ENCODE measurements around the gene SLC25A29. TPM values are rescaled to one million over a fixed set of nuclear protein-coding genes. Genes with fewer than 3 reads are reported as not detected.

SLC25A29 gene
- total RNA-seq, 4 donors from 2014 or later: 29.7 to 72.2 (median 50.2) TPM

GRCh38 chr14:100274250-100274649 lies 32.0 kb downstream of the SLC25A29 start:
- DNase-seq (ENCODE audit: low spot score) (no peak), ATAC-seq (ENCODE audit: low FRiP score) (no peak)
- no peak for TF ChIP-seq CTCF (IDR thresholded peaks at IDR 0.05)

- ATAC-seq (ENCODE audit: low FRiP score) (no peak), DNase-seq (ENCODE audit: low spot score) (no peak)
- TF ChIP-seq CTCF (IDR thresholded peaks at IDR 0.05): no peak
These were observed 34.9 kb downstream of the SLC25A29 start for GRCh38 chr14:100271247-100271939.

DNA sequence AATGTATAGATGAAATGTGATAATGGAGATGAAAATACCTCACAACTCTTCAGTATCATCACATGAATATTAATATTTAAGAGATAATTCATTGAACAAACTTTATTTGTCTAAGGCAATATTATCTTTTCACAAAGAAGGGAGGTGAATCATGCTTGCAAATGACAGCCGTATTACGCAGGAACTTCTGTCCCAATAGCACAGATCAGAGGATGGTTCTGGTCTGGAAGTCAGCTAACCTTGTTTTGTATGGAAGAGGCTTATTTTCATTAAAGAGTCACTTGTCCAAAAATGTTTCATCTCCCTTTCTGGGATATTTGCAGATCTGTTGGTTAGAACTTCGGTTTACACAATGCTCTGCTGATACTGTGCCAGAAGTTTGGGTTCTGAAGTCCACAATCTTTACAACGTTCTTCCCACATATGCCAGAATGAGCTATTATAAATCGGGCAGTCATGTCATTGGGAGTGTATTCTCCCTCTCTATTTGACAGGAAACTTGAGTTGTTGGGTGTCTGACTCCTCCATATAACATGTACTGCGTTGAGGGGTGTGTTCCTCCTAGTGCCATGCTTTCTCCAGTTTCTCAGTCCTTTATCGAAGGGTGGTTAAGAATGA lies 37.5 kb downstream of the SLC25A29 start:
- no peak for ATAC-seq (ENCODE audit: low FRiP score)
- TF ChIP-seq CTCF (IDR thresholded peaks at IDR 0.05): no peak

GRCh38 chr14:100267990-100268389 lies 38.3 kb downstream of the SLC25A29 start:
- DNase-seq (ENCODE audit: low spot score) (no peak), ATAC-seq (ENCODE audit: low FRiP score) (no peak)
- no peak for TF ChIP-seq CTCF (IDR thresholded peaks at IDR 0.05)

More for the DNA sequence above, 37.5 kb downstream of the SLC25A29 start:
- no peak for DNase-seq (ENCODE audit: low spot score)

DNA sequence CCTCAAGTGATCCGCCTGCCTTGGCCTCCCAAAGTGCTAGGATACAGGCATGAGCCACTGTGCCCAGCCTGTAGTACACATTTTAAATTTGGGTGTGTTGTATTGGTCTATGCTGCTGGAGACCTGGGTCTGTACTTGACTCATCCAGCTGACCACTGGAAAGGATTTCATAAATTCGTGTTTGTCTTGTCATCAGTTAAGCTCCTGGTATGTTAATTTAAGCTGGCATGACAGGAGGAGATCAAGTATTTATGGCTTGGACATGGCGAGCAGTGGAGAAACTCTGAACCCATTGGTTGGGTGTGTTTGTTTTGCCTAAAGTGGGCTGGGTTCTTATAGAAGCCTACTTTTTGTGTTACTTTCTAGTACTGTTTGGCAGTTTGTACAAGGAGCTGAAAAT lies 43.1 kb downstream of the SLC25A29 start:
- DNase-seq (ENCODE audit: low spot score) (no peak), ATAC-seq (ENCODE audit: low FRiP score) (no peak)
- TF ChIP-seq CTCF (IDR thresholded peaks at IDR 0.05): no peak

DNA sequence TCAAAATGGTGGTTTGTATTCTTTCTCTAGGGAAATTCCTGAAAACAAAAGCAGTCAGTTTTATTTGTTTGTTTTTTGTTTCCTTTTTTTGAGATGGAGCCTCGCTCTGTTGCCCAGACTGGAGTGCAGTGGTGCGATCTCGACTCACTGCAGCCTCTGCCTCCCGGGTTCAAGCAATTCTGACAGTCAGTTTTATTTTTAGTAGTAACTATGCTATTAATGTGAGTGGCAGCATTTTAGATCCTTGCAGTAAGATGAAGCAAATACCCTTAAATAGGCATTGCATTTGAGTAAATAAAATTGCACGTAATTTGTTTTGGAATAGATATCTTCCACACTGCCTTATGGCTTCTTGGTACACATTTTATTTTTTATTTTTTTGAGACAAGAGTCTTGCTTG lies 43.7 kb downstream of the SLC25A29 start:
- no peak for DNase-seq (ENCODE audit: low spot score)
- no peak for TF ChIP-seq CTCF (IDR thresholded peaks at IDR 0.05)
- ATAC-seq (ENCODE audit: low FRiP score): no peak

DNA sequence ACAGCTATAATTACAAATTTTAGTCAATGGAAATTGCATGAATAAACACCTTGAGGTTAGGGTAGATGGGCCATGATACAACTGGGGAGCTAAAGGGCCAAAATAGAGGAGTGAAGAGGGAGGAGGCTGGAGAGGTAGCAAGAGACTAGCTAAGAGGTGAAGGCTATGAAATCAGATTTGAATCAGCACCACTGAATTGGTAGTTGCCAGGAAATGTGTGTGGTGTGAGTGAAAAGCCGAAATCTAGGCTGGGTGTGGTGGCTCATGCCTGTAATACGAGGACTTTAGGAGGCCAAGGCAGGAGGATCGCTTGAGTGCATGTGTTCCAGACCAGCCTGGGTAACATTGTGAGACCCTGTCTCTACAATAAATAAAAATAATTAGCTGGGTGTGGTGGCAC lies 44.6 kb downstream of the SLC25A29 start:
- DNase-seq (ENCODE audit: low spot score) (no peak), ATAC-seq (ENCODE audit: low FRiP score) (no peak)
- TF ChIP-seq CTCF (IDR thresholded peaks at IDR 0.05): no peak
